GM13977 (cell line): Measurements from ENCODE around the gene MYMX.
A peak's percentile ranks its signal among the peaks of the same experiment; 100 is the strongest.

ENCODE experiments used
- DNase-seq: peaks from one replicate; pipeline ENCODE4 v3.0.0; 2012; ENCODE audit warnings: low spot score
- CTCF ChIP-seq: IDR thresholded peaks from 2 replicates; pipeline ENCODE4 v1.5.1; 2012; ENCODE audit warnings: mild to moderate bottlenecking, control low read depth; ENCODE audit not compliant: insufficient read depth; ENCODE audit errors: extremely low read depth, missing control alignments
- in situ Hi-C: fragments of 300-500 bp; cut with MboI; formaldehyde crosslinking; loops from one replicate; pipeline ENCODE4 v1.12.0; 2022; ENCODE audit warnings: low sequenced_read_pairs, low pct_unique_long_range_greater_than_20kb, mixed read lengths, inconsistent platforms; ENCODE audit not compliant: unreplicated experiment

Gene MYMX

GRCh38 chr6:44216677-44217331 lies at the start of gene MYMX:
Gene MYMX, plus strand, starts transcription at chr6:44216926. Its CDS starts 546 bp downstream, at chr6:44217472.
- no peak for DNase-seq
- no peak for TF ChIP-seq CTCF
- in situ Hi-C loops, result no loop called here

- in situ Hi-C loops, result loop anchor here (25.0 kb wide), 1 partner anchor 170 kb away; the partner anchor contains the start of gene SPATS1
- no peak for TF ChIP-seq CTCF
- no peak for DNase-seq
Observed at GRCh38 chr6:44167567-44167966, 49.2 kb upstream of the MYMX start.

GRCh38 chr6:44169154-44169553 lies 47.6 kb upstream of the MYMX start:
- in situ Hi-C loops, result loop anchor here (25.0 kb wide), 1 partner anchor 168 kb away; the partner anchor contains the start of gene SPATS1
- DNase-seq, result no peak
- no peak for TF ChIP-seq CTCF

- in situ Hi-C loops, result loop anchor here (5.0 to 25.0 kb wide), 2 partner anchors 67 to 167 kb away; partner anchors contain the start of gene SPATS1
Observed at GRCh38 chr6:44169886-44170570, 46.7 kb upstream of the MYMX start.

GRCh38 chr6:44171899-44172546 lies 44.7 kb upstream of the MYMX start:
- no peak for DNase-seq
- in situ Hi-C loops, result loop anchor here (5.0 to 25.0 kb wide), 2 partner anchors 65 to 165 kb away; partner anchors contain the start of gene SPATS1
- TF ChIP-seq CTCF, result no peak

More at GRCh38 chr6:44169886-44170570, 46.7 kb upstream of the MYMX start:
- TF ChIP-seq CTCF, result no peak
- no peak for DNase-seq

- peak; percentile 91 for TF ChIP-seq CTCF
- in situ Hi-C loops, result loop anchor here (5.0 to 25.0 kb wide), 2 partner anchors 64 to 164 kb away; partner anchors contain the start of gene SPATS1
- DNase-seq, result peak; percentile 87
Observed at GRCh38 chr6:44172731-44173500, 43.8 kb upstream of the MYMX start.
